GM13976 (cell line): ENCODE measurements around the gene CCT2.

Experiments used
- DNase-seq: peaks from one replicate; pipeline ENCODE4 v3.0.0; 2012; ENCODE audit warnings: low spot score
- in situ Hi-C: fragments of 300-500 bp; cut with MboI; formaldehyde crosslinking; loops from one replicate; pipeline ENCODE4 v1.12.0; 2022; ENCODE audit warnings: low sequenced_read_pairs, mixed read lengths, inconsistent platforms; ENCODE audit not compliant: unreplicated experiment
- TF ChIP-seq, protein P1 (sequence below): IDR thresholded peaks from 2 replicates; pipeline ENCODE4 v1.5.1; 2012; ENCODE audit warnings: borderline replicate concordance, mild to moderate bottlenecking; ENCODE audit not compliant: insufficient read depth; ENCODE audit errors: extremely low read depth, missing control alignments, control extremely low read depth

The CCT2 gene

DNA sequence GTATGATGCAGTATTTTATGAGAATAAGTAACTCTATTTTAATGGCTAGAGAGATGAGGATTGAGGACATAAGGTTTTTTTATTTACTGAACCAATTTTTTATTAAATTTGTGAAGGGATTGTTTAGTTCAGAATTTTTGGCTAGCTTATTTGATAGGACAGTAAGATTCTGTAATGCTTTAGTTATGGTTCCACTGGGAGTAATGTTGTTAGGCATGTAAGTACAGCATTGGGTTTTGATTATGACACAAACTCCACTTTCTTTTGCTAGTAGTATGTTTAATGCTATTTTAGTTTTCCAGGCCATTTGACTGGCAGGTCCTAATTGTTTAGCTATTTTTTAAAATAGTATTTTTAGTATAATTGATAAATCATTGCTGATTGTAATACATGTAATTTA is 59.3 kb downstream of the CCT2 start:
- TF ChIP-seq, protein P1, sequence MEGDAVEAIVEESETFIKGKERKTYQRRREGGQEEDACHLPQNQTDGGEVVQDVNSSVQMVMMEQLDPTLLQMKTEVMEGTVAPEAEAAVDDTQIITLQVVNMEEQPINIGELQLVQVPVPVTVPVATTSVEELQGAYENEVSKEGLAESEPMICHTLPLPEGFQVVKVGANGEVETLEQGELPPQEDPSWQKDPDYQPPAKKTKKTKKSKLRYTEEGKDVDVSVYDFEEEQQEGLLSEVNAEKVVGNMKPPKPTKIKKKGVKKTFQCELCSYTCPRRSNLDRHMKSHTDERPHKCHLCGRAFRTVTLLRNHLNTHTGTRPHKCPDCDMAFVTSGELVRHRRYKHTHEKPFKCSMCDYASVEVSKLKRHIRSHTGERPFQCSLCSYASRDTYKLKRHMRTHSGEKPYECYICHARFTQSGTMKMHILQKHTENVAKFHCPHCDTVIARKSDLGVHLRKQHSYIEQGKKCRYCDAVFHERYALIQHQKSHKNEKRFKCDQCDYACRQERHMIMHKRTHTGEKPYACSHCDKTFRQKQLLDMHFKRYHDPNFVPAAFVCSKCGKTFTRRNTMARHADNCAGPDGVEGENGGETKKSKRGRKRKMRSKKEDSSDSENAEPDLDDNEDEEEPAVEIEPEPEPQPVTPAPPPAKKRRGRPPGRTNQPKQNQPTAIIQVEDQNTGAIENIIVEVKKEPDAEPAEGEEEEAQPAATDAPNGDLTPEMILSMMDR, result no peak
- in situ Hi-C loops, result no loop called here
- DNase-seq, result no peak

DNA sequence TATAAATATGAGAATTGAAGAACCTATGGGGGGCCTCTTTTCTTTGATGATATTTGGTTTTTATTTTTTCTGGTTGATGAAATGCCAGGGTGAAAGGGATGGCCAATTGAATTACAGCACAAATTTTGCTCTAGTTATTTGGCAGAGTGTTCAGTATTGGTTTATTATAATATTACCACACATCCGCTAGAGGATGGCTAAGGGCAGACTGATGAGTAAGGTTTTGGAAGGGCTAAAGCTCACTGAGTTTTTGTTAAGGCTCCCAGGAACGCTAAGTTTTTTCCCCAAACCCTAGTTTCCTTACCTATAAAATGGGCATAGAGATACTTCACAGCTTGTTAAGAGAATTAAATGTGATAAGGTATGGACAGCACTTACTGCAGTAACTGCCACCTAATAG is 59.8 kb downstream of the CCT2 start:
- no peak for DNase-seq
- in situ Hi-C loops, result no loop called here
- TF ChIP-seq, protein P1, result no peak

DNA sequence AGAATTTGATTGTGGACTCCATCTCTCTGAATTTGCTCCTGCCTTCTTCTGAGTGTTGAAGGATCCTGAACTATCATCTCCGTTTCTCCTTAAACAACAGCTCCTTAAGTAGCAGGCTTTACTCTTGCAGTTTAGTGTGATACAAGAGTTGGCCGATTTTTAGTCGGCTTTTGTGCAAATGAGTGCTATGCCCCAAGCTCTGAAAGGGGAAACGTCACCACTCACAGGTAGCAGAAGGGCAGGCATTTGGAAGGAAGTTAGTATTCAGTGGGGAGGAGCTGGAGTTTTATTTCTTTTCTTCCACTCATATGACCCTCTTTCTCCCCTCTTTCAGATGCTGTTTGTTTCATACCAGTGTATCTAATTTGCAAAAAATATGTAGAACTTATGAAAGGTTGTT is 61.9 kb downstream of the CCT2 start:
- in situ Hi-C loops, result no loop called here
- no peak for DNase-seq
- TF ChIP-seq, protein P1, result no peak

DNA sequence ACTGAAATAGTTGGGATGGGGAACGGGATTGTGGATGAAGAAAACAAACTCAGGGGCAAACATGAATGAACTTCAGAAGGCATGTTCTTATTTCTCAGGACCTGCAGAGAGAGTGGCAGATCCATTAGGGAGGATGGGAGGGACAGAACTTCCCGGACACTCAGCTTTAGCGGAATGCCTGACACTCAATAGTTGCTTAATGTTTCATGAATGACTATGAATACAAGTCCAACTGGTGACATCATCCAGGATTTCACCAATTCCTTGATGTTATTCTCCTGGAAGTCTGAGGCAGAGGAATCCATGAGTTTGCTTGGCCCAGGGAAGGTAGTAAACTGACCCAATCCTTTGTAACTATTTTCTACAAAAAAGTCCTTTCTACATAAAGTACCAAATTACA is 63.2 kb downstream of the CCT2 start:
- TF ChIP-seq, protein P1, result no peak
- in situ Hi-C loops, result no loop called here
- DNase-seq, result no peak

DNA sequence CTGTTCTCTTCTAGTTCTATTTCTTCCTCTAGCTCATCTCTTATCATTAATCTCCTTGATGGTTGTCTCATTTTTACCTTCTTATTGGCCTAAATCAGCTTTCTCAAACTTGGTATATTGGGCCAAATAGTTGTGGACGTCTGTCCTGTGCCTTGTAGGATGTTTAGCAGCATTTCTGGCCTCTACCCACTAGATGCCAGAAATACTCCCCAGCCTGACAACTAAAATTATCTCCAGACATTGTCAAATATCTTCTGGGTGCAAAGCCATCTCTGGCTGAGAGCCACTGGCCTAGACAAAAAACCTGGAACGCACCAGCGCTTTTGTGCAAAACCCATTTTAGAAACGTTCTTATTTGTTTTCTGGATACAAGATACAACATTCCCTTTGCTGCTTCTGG is 64.3 kb downstream of the CCT2 start:
- in situ Hi-C loops, result no loop called here
- TF ChIP-seq, protein P1, result no peak
- no peak for DNase-seq
